ENCODE measurements around the gene ARHGAP40. TPM values are rescaled to one million over a fixed set of nuclear protein-coding genes. Genes with fewer than 3 reads are reported as not detected.

The ARHGAP40 gene
- total RNA-seq, 1 donor from 2014 or later = not detected

DNA sequence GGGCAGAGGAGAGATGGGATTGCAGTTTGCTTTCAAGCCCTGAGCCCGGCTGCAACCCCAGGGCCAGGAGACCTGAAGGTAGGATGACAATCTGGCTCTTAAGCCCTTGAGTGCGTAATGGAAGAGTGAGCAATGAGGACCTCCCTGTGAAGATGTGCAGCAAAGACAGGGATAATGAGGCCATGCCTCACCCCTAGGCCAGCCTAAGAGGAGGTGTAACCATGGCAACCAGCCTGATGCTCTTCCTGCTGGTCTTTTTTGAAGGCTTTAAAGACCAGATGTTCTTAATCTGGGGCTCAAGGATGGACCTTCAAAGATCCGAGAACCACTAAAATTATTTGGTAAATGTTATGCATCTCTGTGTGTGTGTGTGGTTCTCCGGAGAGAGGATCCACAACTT, 8.2 kb downstream of the ARHGAP40 start:
- TF ChIP-seq, protein P1, sequence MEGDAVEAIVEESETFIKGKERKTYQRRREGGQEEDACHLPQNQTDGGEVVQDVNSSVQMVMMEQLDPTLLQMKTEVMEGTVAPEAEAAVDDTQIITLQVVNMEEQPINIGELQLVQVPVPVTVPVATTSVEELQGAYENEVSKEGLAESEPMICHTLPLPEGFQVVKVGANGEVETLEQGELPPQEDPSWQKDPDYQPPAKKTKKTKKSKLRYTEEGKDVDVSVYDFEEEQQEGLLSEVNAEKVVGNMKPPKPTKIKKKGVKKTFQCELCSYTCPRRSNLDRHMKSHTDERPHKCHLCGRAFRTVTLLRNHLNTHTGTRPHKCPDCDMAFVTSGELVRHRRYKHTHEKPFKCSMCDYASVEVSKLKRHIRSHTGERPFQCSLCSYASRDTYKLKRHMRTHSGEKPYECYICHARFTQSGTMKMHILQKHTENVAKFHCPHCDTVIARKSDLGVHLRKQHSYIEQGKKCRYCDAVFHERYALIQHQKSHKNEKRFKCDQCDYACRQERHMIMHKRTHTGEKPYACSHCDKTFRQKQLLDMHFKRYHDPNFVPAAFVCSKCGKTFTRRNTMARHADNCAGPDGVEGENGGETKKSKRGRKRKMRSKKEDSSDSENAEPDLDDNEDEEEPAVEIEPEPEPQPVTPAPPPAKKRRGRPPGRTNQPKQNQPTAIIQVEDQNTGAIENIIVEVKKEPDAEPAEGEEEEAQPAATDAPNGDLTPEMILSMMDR (IDR thresholded peaks at IDR 0.05) = no peak
- H3K36me3 Mint-ChIP-seq (ENCODE audit: unreplicated experiment) = no peaks in the 10 kb centered on the region

DNA sequence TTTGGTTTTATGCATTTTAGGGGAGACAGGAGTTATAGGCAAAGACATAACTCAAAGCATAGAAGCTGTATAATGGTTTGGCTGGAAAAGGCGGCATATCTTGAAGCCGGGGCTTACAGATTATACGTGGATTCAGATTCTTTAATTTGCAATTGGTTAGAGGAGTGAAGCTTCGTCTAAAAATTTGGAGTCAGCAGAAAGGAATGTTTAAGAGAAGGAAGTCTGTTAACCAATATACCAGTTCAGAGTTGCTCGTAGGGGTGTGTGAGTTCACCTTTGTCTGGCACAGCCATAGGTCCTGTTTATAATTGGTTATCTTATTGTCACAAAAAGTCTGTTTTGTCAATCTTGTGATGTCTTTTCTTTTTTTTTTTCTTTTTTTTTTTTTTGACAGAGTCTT, 8.9 kb downstream of the ARHGAP40 start:
- no peaks in the 10 kb centered on the region for H3K4me1 Mint-ChIP-seq (ENCODE audit: unreplicated experiment)
- no peaks in the 10 kb centered on the region for H3K36me3 Mint-ChIP-seq (ENCODE audit: unreplicated experiment)
- no peaks in the 10 kb centered on the region for H3K9me3 Mint-ChIP-seq (ENCODE audit: unreplicated experiment)
- H3K4me3 Mint-ChIP-seq (ENCODE audit: unreplicated experiment) = no peak overlapping the region
- no peak for DNase-seq (ENCODE audit: extremely low spot score, unreplicated experiment)
- no peak overlapping the region for H3K27ac Mint-ChIP-seq (ENCODE audit: unreplicated experiment)
- TF ChIP-seq, protein P1 (IDR thresholded peaks at IDR 0.05) = no peak
- H3K27me3 Mint-ChIP-seq (ENCODE audit: unreplicated experiment) = peaks cover 39% of the 10 kb centered on the region

More for the DNA sequence above, 8.2 kb downstream of the ARHGAP40 start:
- peaks cover 3% of the 10 kb centered on the region for H3K4me1 Mint-ChIP-seq (ENCODE audit: unreplicated experiment)
- peaks cover 40% of the 10 kb centered on the region for H3K27me3 Mint-ChIP-seq (ENCODE audit: unreplicated experiment)
- H3K4me3 Mint-ChIP-seq (ENCODE audit: unreplicated experiment) = no peak overlapping the region
- DNase-seq (ENCODE audit: extremely low spot score, unreplicated experiment) = no peak
- no peaks in the 10 kb centered on the region for H3K9me3 Mint-ChIP-seq (ENCODE audit: unreplicated experiment)
- no peak overlapping the region for H3K27ac Mint-ChIP-seq (ENCODE audit: unreplicated experiment)

DNA sequence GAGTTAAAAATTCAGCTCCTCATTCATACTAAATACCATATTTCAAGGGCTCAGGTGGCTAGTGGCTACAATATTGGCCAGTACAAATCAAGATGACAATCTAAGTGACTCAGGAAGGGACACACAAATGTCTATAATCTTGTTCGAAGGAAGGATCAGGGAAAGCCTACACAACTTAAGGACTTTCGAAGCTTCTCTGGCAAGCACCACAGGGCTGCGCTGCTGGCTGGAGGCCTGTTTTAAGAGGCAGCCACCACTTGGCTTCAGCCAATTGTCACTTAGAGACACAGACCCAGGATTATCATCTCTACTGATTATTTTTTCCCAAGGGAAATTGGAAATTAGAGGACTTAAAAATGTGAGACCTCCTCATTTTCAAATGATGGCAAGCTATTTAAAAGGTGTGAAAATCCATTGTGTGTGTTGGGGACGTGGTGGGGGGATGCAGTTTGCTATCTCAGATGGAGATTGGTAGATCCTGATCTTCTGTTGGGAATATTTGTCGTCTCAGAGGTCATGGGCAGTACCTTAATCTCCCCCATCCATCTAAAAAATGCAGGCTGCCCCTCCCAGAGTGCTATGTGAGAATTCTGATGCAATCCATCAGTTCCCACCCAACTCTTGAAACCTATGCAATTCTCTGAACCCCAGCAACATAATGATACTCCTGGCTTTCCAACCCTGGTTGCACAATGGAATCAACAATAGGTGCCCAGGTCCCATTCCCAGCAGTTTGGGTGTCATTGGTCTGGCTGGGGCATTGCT, 11.3 kb downstream of the ARHGAP40 start:
- H3K9me3 Mint-ChIP-seq (ENCODE audit: unreplicated experiment) = no peaks in the 10 kb centered on the region
- no peaks in the 10 kb centered on the region for H3K4me1 Mint-ChIP-seq (ENCODE audit: unreplicated experiment)
- H3K4me3 Mint-ChIP-seq (ENCODE audit: unreplicated experiment) = no peak overlapping the region
- H3K27ac Mint-ChIP-seq (ENCODE audit: unreplicated experiment) = no peak overlapping the region
- DNase-seq (ENCODE audit: extremely low spot score, unreplicated experiment) = no peak
- H3K27me3 Mint-ChIP-seq (ENCODE audit: unreplicated experiment) = peaks cover 41% of the 10 kb centered on the region
- TF ChIP-seq, protein P1 (IDR thresholded peaks at IDR 0.05) = no peak
- no peaks in the 10 kb centered on the region for H3K36me3 Mint-ChIP-seq (ENCODE audit: unreplicated experiment)

DNA sequence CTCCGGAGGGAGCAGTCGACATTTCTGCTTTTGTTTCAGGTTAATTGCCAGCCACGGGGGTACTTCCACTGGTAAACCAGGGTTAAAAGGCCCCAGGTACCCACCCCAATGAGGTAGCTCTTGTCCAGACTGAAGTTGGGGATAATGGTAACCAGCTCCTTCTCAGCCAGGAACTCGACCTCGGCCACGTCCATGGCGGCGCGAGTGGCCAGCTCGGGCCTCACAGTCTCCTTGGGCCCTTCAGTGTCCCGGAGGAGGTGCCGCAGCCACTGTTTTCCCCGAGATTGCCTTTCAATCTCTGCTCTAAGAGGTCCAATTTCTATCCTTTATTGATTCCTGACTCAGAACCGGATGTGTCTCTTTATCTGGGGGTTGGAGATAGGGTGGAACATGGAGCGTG, 13.7 kb downstream of the ARHGAP40 start:
- H3K27ac Mint-ChIP-seq (ENCODE audit: unreplicated experiment) = no peak overlapping the region

DNA sequence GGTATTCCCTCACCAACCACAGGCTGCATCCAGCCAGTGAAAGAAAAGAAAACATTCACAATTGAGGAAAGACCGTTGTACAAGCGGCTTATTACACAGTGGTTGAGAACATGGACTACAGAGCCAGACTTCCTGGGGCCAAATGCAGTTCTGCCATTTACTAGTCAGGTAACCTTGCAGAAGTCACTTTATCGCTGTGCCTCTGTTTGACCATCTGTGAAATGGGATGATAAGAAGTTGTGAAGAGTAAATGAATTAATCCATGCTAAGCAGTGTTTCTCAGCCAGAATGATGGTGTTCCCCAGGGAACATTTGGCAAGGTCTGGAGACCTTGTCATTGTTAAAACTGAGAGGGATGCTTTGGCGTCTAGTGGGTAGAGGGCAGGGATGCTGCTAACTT, 14.8 kb downstream of the ARHGAP40 start:
- no peak for DNase-seq (ENCODE audit: extremely low spot score, unreplicated experiment)
- H3K27me3 Mint-ChIP-seq (ENCODE audit: unreplicated experiment) = peaks cover 60% of the 10 kb centered on the region
- TF ChIP-seq, protein P1 (IDR thresholded peaks at IDR 0.05) = no peak
- H3K27ac Mint-ChIP-seq (ENCODE audit: unreplicated experiment) = no peak overlapping the region
- H3K4me3 Mint-ChIP-seq (ENCODE audit: unreplicated experiment) = no peak overlapping the region
- no peaks in the 10 kb centered on the region for H3K4me1 Mint-ChIP-seq (ENCODE audit: unreplicated experiment)
- H3K36me3 Mint-ChIP-seq (ENCODE audit: unreplicated experiment) = no peaks in the 10 kb centered on the region
- H3K9me3 Mint-ChIP-seq (ENCODE audit: unreplicated experiment) = no peaks in the 10 kb centered on the region

More for the DNA sequence above, 13.7 kb downstream of the ARHGAP40 start:
- TF ChIP-seq, protein P1 (IDR thresholded peaks at IDR 0.05) = no peak
- Mint-ChIP-seq H3K27me3 (ENCODE audit: unreplicated experiment) (peaks cover 52% of the 10 kb centered on the region), H3K36me3 (ENCODE audit: unreplicated experiment) (no peaks in the 10 kb centered on the region), H3K4me3 (ENCODE audit: unreplicated experiment) (no peak overlapping the region), H3K4me1 (ENCODE audit: unreplicated experiment) (no peaks in the 10 kb centered on the region), H3K9me3 (ENCODE audit: unreplicated experiment) (no peaks in the 10 kb centered on the region)
- DNase-seq (ENCODE audit: extremely low spot score, unreplicated experiment) = no peak

Measured in osteocyte (in vitro differentiated cells).